Measurements from ENCODE around the gene ARHGEF18. TPM values are rescaled to one million over a fixed set of nuclear protein-coding genes. Genes with fewer than 3 reads are reported as not detected.

Gene ARHGEF18
- total RNA-seq, 1 donor from 2014 or later = 12.5 TPM

- intact Hi-C loops (cut with DNase I) = no loop called here
- DNase-seq (ENCODE audit: low spot score) = peak; percentile 63
These were observed 27.6 kb downstream of the ARHGEF18 start for GRCh38 chr19:7376151-7376852.

- DNase-seq (ENCODE audit: low spot score) = no peak
- intact Hi-C loops (cut with DNase I) = no loop called here
These were observed 28.5 kb downstream of the ARHGEF18 start for GRCh38 chr19:7377196-7377595.

- no peak for DNase-seq (ENCODE audit: low spot score)
- intact Hi-C loops (cut with DNase I) = no loop called here
These were observed 32.3 kb downstream of the ARHGEF18 start for GRCh38 chr19:7381073-7381390.

GRCh38 chr19:7382694-7383093 is 34.0 kb downstream of the ARHGEF18 start:
- DNase-seq (ENCODE audit: low spot score) = no peak
- intact Hi-C loops (cut with DNase I) = no loop called here

- DNase-seq (ENCODE audit: low spot score) = no peak
- intact Hi-C loops (cut with DNase I) = no loop called here
These were observed 34.5 kb downstream of the ARHGEF18 start for GRCh38 chr19:7383284-7383683.

GRCh38 chr19:7385062-7385461 is 36.3 kb downstream of the ARHGEF18 start:
- intact Hi-C loops (cut with DNase I) = no loop called here

GRCh38 chr19:7386308-7386707 is 37.6 kb downstream of the ARHGEF18 start:
- intact Hi-C loops (cut with DNase I) = no loop called here
- DNase-seq (ENCODE audit: low spot score) = no peak

More at GRCh38 chr19:7385062-7385461, 36.3 kb downstream of the ARHGEF18 start:
- DNase-seq (ENCODE audit: low spot score) = no peak

GRCh38 chr19:7386769-7387168 is 38.0 kb downstream of the ARHGEF18 start:
- intact Hi-C loops (cut with DNase I) = no loop called here
- no peak for DNase-seq (ENCODE audit: low spot score)

GRCh38 chr19:7391218-7391670 is 42.5 kb downstream of the ARHGEF18 start:
- intact Hi-C loops (cut with DNase I) = no loop called here
- DNase-seq (ENCODE audit: low spot score) = no peak

- DNase-seq (ENCODE audit: low spot score) = no peak
- intact Hi-C loops (cut with DNase I) = no loop called here
These were observed 44.7 kb downstream of the ARHGEF18 start for GRCh38 chr19:7393459-7393858.

- intact Hi-C loops (cut with DNase I) = no loop called here
- DNase-seq (ENCODE audit: low spot score) = no peak
These were observed 45.4 kb downstream of the ARHGEF18 start for GRCh38 chr19:7393939-7394730.

- DNase-seq (ENCODE audit: low spot score) = peak; percentile 97
These were observed 46.1 kb downstream of the ARHGEF18 start for GRCh38 chr19:7394731-7395359.

GRCh38 chr19:7395360-7396066 is 46.8 kb downstream of the ARHGEF18 start:
- intact Hi-C loops (cut with DNase I) = no loop called here
- DNase-seq (ENCODE audit: low spot score) = no peak

More at GRCh38 chr19:7394731-7395359, 46.1 kb downstream of the ARHGEF18 start:
- intact Hi-C loops (cut with DNase I) = no loop called here

GRCh38 chr19:7397687-7398086 is 49.0 kb downstream of the ARHGEF18 start:
- no peak for DNase-seq (ENCODE audit: low spot score)
- intact Hi-C loops (cut with DNase I) = no loop called here

Other genes starting within 250 kb of the ARHGEF18 start
- 113 TPM for gene INSR, start 54.5 kb upstream of the ARHGEF18 start, total RNA-seq
- gene PEX11G, start 140.1 kb downstream of the ARHGEF18 start, total RNA-seq = 1.9 TPM
- gene ZNF358, start 167.2 kb downstream of the ARHGEF18 start, total RNA-seq = 76.7 TPM
- gene MCOLN1, start 173.7 kb downstream of the ARHGEF18 start, total RNA-seq = 16.0 TPM
- gene PNPLA6, start 186.8 kb downstream of the ARHGEF18 start, total RNA-seq = 41.9 TPM
- gene CAMSAP3, start 246.9 kb downstream of the ARHGEF18 start, total RNA-seq = not detected

Measured in cardiac septum (tissue), 1 donor.